ENCODE measurements around the gene DOC2B.
"Not testable (repeated sequence)": the region's sequence is repeated elsewhere in the genome, so short reads cannot be mapped to it uniquely, and the experiment has no call there.

Gene DOC2B

GRCh38 chr17:147796-148740, 33.4 kb downstream of the DOC2B start:
- Histone ChIP-seq H3K36me3 (ENCODE audit: control insufficient read depth in 1 of 2, insufficient read depth in 2 of 2, low read length in 2 of 2) (no peaks in the 10 kb centered on the region), H3K27me3 (ENCODE audit: low read depth, low read length) (no peaks in the 10 kb centered on the region), H3K4me3 (ENCODE audit: low read depth in 1 of 2, low read length in 2 of 2) (no peak overlapping the region), H3K4me1 (ENCODE audit: control insufficient read depth in 1 of 2, insufficient read depth in 2 of 2, low read length in 2 of 2) (peaks cover 0 to 5% of the 10 kb centered on the region in 2 donors), H3K27ac (ENCODE audit: low read length) (no peak overlapping the region), H3K9me3 (ENCODE audit: control insufficient read depth in 1 of 2, low read length in 2 of 2) (no peaks in the 10 kb centered on the region)

- no peaks in the 10 kb centered on the region for H3K36me3 ChIP-seq (ENCODE audit: control insufficient read depth in 1 of 2, insufficient read depth in 2 of 2, low read length in 2 of 2)
Observed at GRCh38 chr17:146983-147761, 34.3 kb downstream of the DOC2B start.

GRCh38 chr17:146546-146945, 34.9 kb downstream of the DOC2B start:
- no peaks in the 10 kb centered on the region for H3K9me3 ChIP-seq (ENCODE audit: control insufficient read depth in 1 of 2, low read length in 2 of 2)
- no peaks in the 10 kb centered on the region for H3K36me3 ChIP-seq (ENCODE audit: control insufficient read depth in 1 of 2, insufficient read depth in 2 of 2, low read length in 2 of 2)
- H3K4me3 ChIP-seq (ENCODE audit: low read depth in 1 of 2, low read length in 2 of 2) = no peak overlapping the region
- H3K4me1 ChIP-seq (ENCODE audit: control insufficient read depth in 1 of 2, insufficient read depth in 2 of 2, low read length in 2 of 2) = peaks cover 0 to 5% of the 10 kb centered on the region in 2 donors
- H3K27me3 ChIP-seq (ENCODE audit: low read depth, low read length) = no peaks in the 10 kb centered on the region
- H3K27ac ChIP-seq (ENCODE audit: low read length) = no peak overlapping the region

More at GRCh38 chr17:146983-147761, 34.3 kb downstream of the DOC2B start:
- peaks cover 0 to 5% of the 10 kb centered on the region in 2 donors for H3K4me1 ChIP-seq (ENCODE audit: control insufficient read depth in 1 of 2, insufficient read depth in 2 of 2, low read length in 2 of 2)
- H3K4me3 ChIP-seq (ENCODE audit: low read depth in 1 of 2, low read length in 2 of 2) = no peak overlapping the region
- H3K27ac ChIP-seq (ENCODE audit: low read length) = no peak overlapping the region
- H3K27me3 ChIP-seq (ENCODE audit: low read depth, low read length) = no peaks in the 10 kb centered on the region
- no peaks in the 10 kb centered on the region for H3K9me3 ChIP-seq (ENCODE audit: control insufficient read depth in 1 of 2, low read length in 2 of 2)

- peaks cover 0 to 5% of the 10 kb centered on the region in 2 donors for H3K4me1 ChIP-seq (ENCODE audit: control insufficient read depth in 1 of 2, insufficient read depth in 2 of 2, low read length in 2 of 2)
- H3K27ac ChIP-seq (ENCODE audit: low read length) = no peak overlapping the region
- no peaks in the 10 kb centered on the region for H3K36me3 ChIP-seq (ENCODE audit: control insufficient read depth in 1 of 2, insufficient read depth in 2 of 2, low read length in 2 of 2)
- no peaks in the 10 kb centered on the region for H3K9me3 ChIP-seq (ENCODE audit: control insufficient read depth in 1 of 2, low read length in 2 of 2)
- no peaks in the 10 kb centered on the region for H3K27me3 ChIP-seq (ENCODE audit: low read depth, low read length)
- H3K4me3 ChIP-seq (ENCODE audit: low read depth in 1 of 2, low read length in 2 of 2) = no peak overlapping the region
Observed at GRCh38 chr17:145671-146541, 35.5 kb downstream of the DOC2B start.

GRCh38 chr17:144936-145670, 36.3 kb downstream of the DOC2B start:
- no peaks in the 10 kb centered on the region for H3K36me3 ChIP-seq (ENCODE audit: control insufficient read depth in 1 of 2, insufficient read depth in 2 of 2, low read length in 2 of 2)
- no peak overlapping the region for H3K4me3 ChIP-seq (ENCODE audit: low read depth in 1 of 2, low read length in 2 of 2)
- H3K27ac ChIP-seq (ENCODE audit: low read length) = no peak overlapping the region

GRCh38 chr17:143785-144281, 37.6 kb downstream of the DOC2B start:
- H3K4me3 ChIP-seq (ENCODE audit: low read depth in 1 of 2, low read length in 2 of 2) = no peak overlapping the region

More at GRCh38 chr17:144936-145670, 36.3 kb downstream of the DOC2B start:
- Histone ChIP-seq H3K9me3 (ENCODE audit: control insufficient read depth in 1 of 2, low read length in 2 of 2) (no peaks in the 10 kb centered on the region), H3K27me3 (ENCODE audit: low read depth, low read length) (no peaks in the 10 kb centered on the region), H3K4me1 (ENCODE audit: control insufficient read depth in 1 of 2, insufficient read depth in 2 of 2, low read length in 2 of 2) (peaks cover 0 to 5% of the 10 kb centered on the region in 2 donors)

GRCh38 chr17:142876-143784, 38.3 kb downstream of the DOC2B start:
- Histone ChIP-seq H3K9me3 (ENCODE audit: control insufficient read depth in 1 of 2, low read length in 2 of 2) (no peaks in the 10 kb centered on the region), H3K36me3 (ENCODE audit: control insufficient read depth in 1 of 2, insufficient read depth in 2 of 2, low read length in 2 of 2) (no peaks in the 10 kb centered on the region), H3K4me3 (ENCODE audit: low read depth in 1 of 2, low read length in 2 of 2) (no peak overlapping the region), H3K4me1 (ENCODE audit: control insufficient read depth in 1 of 2, insufficient read depth in 2 of 2, low read length in 2 of 2) (peaks cover 0 to 5% of the 10 kb centered on the region in 2 donors), H3K27me3 (ENCODE audit: low read depth, low read length) (no peaks in the 10 kb centered on the region), H3K27ac (ENCODE audit: low read length) (no peak overlapping the region)

More at GRCh38 chr17:143785-144281, 37.6 kb downstream of the DOC2B start:
- H3K27me3 ChIP-seq (ENCODE audit: low read depth, low read length) = no peaks in the 10 kb centered on the region
- peaks cover 0 to 5% of the 10 kb centered on the region in 2 donors for H3K4me1 ChIP-seq (ENCODE audit: control insufficient read depth in 1 of 2, insufficient read depth in 2 of 2, low read length in 2 of 2)
- H3K27ac ChIP-seq (ENCODE audit: low read length) = no peak overlapping the region
- H3K9me3 ChIP-seq (ENCODE audit: control insufficient read depth in 1 of 2, low read length in 2 of 2) = no peaks in the 10 kb centered on the region
- no peaks in the 10 kb centered on the region for H3K36me3 ChIP-seq (ENCODE audit: control insufficient read depth in 1 of 2, insufficient read depth in 2 of 2, low read length in 2 of 2)

GRCh38 chr17:142102-142661, 39.3 kb downstream of the DOC2B start:
- Histone ChIP-seq H3K27ac (ENCODE audit: low read length) (no peak overlapping the region), H3K9me3 (ENCODE audit: control insufficient read depth in 1 of 2, low read length in 2 of 2) (no peaks in the 10 kb centered on the region), H3K4me3 (ENCODE audit: low read depth in 1 of 2, low read length in 2 of 2) (no peak overlapping the region), H3K27me3 (ENCODE audit: low read depth, low read length) (no peaks in the 10 kb centered on the region), H3K36me3 (ENCODE audit: control insufficient read depth in 1 of 2, insufficient read depth in 2 of 2, low read length in 2 of 2) (no peaks in the 10 kb centered on the region), H3K4me1 (ENCODE audit: control insufficient read depth in 1 of 2, insufficient read depth in 2 of 2, low read length in 2 of 2) (peaks cover 0 to 5% of the 10 kb centered on the region in 2 donors)

GRCh38 chr17:139401-140205, 41.8 kb downstream of the DOC2B start:
- not testable (repeated sequence) for H3K9me3 ChIP-seq (ENCODE audit: control insufficient read depth in 1 of 2, low read length in 2 of 2); H3K27ac ChIP-seq (ENCODE audit: low read length); H3K4me3 ChIP-seq (ENCODE audit: low read depth in 1 of 2, low read length in 2 of 2); H3K4me1 ChIP-seq (ENCODE audit: control insufficient read depth in 1 of 2, insufficient read depth in 2 of 2, low read length in 2 of 2); H3K36me3 ChIP-seq (ENCODE audit: control insufficient read depth in 1 of 2, insufficient read depth in 2 of 2, low read length in 2 of 2); H3K27me3 ChIP-seq (ENCODE audit: low read depth, low read length)

Measured in muscle layer of duodenum (tissue), 2 donors.